Ecto neural progenitor cell (in vitro differentiated cells): ENCODE results near the gene RAB1A.
"Not testable (repeated sequence)": the region's sequence is repeated elsewhere in the genome, so short reads cannot be mapped to it uniquely, and the experiment has no call there.

Source experiments
- DNase-seq: peaks from one replicate; pipeline ENCODE4 v3.0.0-alpha.2; 2018; ENCODE audit warnings: low spot score

RAB1A gene

DNA sequence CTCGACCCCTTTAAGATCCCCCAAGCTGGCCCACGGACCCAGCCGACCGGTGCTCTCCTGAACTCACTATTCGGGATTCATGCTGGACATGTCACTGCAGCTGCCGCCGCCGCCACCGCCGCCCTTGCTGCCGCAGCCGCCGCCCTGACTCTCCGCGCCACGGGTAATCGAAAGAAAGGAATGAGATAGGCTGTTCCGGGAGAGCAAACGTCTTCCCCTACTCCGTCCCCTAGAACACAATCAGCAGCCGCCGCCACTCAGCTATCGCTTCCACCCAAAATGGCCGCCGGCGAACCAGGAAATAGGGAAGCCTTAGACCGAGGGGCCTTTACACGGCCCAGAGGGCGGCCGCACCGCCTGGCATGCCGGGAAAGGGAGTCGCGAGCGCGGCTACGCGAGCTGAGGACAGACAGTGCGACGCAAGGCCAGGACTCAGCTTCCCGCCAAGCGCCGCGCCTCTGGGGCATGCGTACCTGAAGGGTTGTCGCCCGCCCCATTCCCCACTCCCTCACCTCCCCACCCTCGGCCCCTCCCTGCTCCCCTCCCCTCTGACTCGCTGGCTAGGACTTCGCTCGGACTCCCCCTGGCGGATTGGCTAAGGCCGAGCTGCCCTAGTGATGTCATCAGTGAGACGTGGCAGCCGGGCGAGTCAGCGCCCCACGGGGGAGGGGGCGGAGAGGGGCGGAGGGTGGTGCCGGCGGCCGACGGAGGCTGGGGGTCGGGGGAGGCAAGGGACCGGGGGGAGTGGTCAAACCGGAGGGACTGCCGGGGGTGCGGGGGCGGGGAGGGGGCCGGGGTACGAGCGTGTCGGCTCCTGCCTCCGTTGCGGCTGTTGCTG is at the start of gene RAB1A:
Gene RAB1A, minus strand, starts transcription at position 281 of the 838 bp plus-strand sequence. Its CDS starts 191 bp downstream, at position 90.
- peak; percentile 99 for DNase-seq

- no peak for DNase-seq
These were observed 48.0 kb upstream of the RAB1A start for GRCh38 chr2:65177751-65178442.

DNA sequence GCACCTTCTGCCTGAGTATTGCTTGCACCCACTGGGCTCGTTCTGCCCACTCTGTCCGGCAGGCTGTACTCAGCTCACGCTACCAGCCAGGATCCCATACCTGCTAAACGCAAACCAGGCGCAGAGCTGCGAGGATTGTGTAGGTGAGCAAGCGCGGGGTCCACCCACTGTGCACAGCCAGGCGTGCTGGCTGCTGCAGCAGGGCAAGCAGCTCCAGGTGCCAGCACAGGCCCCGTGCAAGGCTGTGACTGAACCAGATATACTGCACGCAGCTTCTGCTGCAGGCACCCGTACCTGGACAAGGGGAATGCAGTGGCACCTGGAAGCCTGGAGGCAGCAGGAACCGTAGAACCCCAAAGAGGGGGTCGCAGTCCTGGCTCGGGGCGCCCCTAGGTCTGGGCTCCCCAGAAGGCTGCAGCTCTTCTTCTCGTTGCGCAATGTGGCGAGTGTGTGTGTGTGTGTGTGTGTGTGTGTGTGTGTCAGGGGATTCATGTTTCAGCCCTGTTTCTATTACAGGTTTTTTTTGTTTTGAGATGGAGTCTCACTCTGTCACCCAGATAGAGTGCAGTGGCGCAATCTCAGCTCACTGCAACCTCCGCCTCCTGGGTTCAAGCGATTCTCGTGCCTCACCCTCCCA is 46.1 kb upstream of the RAB1A start:
- DNase-seq, result no peak

DNA sequence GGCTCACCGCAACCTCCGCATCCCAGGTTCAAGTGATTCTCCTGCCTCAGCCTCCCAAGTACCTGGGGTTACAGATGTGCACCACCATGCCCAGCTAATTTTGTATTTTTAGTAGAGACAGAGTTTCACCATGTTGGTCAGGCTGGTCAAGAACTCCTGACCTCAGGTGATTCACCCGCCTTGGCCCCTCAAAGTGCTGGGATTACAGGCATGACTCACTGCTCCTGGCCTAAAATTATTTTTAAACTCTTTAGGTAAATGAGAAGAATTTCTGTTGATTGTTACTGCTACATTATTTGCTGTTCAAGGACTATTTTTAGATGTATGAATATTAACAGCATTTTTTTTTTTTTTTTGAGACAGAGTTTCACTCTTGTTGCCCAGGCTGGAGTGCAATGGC is 44.1 kb upstream of the RAB1A start:
- DNase-seq, result not testable (repeated sequence)

DNA sequence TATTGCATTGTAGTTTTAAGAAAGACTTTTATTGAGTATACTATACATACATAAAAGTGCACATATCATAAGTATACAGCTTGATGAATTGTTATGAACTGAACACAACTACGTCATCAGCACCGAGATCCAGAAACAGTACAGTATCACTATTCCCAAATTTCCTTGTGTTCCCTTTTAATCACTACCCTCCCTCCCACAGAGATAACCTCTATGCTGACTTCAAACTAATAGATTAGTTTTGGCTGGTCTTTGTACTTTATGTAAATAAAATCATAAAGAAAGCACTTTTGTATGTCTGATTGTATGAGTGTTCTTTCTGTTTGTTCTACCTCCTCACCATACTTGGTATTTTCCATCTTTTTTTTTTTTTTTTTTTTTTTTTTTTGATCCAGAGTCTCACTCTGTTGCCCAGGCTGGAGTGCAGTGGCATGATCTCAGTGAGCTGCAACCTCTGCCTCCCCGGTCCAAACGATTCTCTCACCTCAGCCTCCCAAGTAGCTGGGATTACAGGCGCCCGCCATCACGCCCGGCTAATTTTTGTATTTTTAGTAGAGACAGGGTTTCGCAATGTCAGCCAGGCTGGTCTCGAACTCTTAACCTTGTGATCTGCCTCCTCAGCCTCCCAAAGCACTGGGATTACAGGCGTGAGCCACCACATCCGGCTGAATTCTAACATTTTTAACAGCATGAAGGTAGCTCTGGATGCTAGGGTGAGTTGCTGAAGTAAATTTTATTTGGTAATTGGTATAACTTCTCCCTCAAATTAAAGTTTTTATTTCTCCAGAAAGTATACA is 43.3 kb upstream of the RAB1A start:
- no peak for DNase-seq

DNA sequence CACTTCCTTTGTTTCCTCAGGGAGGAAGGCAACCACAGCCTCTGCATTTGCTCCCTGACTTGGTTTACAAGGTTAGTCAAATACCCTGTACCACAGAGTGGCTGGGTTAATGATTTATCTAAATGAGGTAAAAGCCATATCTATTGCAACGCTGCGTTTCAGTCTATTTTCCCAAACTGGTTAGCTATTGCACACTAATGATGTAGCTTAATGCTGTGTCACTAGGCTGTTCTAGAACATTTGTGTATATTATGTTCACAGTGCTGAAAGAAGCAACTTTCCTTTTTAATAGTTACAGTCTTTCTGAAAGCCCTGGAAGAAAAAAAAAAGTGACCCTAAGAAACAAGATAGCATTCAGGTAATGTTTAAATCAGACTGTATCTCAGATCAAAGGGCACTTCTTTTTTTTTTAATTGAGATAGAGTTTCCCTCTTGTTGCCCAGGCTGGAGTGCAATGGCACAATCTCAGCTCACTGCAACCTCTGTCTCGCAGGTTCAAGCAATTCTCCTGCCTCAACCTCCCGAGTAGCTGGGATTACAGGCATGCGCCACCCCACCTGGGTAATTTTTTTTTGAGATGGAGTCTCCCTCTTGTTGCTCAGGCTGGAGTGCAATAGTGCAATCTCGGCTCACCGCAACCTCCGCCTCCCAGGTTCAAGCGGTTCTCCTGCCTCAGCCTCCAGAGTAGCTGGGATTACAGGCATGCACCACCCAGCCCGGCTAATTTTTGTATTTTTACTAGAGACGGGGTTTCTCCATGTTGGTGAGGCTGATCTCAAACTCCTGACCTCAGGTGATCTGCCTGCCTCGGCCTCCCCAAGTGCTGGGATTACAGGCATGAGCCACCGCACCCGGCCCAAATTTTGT is 40.9 kb upstream of the RAB1A start:
- DNase-seq, result not testable (repeated sequence)

DNA sequence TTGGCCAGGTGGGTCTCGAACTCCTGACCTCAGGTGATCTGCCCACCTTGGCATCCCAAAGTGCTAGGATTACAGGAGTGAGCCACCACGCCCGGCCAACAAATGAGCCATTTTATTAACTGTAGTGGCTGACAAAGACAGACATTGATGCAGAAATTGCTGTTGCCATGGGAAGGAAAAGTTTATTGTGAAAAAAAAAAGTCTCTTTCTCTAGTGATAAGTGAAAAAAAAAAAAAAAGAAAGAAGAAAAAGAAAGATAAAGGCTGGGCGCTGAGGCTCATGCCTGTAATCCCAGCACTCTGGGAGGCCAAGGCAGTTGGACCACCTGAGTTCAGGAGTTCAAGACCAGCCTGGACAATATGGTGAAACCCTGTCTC is 39.8 kb upstream of the RAB1A start:
- no peak for DNase-seq

- DNase-seq, result no peak
These were observed 35.7 kb upstream of the RAB1A start for GRCh38 chr2:65165558-65165957.

DNA sequence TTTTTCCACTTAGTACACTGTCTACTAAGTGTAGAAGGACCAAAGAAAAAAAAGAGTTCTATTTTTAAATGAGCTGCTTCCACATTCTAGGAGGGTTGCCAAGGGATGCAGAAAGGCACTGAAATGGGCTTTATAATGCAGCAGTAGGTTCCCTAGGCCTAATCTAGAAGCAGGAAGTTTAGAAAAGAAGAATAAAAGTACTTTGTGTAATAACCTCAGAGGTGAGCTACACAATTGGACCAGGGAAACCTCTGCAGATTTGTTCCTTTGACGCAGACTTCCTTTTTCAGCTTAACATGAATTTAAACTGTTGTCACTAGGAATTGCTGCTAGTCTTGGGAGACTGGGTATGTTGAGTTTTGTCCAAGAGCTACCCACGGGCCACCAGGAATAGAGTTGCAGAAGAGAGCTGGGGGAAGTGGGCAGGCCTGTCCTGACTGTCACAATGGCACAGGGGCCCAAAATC is 34.6 kb upstream of the RAB1A start:
- no peak for DNase-seq

DNA sequence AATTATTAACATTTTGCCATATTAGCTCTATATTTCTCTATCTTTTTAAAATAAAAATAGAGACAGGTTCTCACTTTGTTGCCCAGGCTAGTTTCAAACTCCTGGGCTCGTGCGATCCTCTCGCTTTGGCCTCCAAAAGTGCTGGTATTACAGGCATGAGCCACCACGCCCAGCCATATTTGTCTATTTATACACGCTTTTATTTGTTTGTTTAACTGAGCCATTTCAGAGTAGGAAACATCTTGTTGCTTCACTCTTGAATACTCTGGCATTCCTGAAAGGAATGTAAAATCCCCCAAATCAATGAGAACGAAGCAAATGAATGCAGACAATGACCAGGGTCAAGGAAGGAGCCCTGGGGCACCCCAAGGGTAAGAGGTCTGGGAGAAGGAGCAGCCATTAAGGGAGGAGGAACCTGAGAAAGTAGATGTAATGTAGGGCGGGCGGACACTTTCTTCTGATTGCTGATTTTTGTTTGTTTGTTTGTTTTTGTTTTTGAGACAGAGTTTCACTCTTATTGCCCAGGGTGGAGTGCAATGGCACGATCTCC is 31.7 kb upstream of the RAB1A start:
- DNase-seq, result no peak

DNA sequence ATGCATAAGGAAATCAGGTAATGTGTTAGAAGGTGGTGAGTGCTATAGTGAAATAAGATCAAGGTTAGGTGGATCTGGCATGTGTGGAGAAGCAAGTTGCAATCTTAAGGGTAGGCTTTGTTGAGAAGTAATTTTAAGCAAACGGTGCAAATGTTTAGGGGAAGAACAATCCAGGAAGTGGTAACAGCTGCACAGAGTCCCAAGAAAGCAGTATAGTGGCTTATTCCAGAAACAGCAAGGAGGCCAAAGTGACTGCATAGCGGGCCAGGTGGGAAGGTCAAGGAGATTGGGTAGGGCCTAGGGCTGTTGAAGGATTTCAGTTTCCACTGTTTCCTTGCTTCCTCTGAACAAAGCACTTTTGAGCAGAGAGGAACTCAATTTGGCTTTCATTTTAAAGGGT is 30.0 kb upstream of the RAB1A start:
- no peak for DNase-seq

- no peak for DNase-seq
These were observed 29.4 kb upstream of the RAB1A start for GRCh38 chr2:65159261-65159660.

DNA sequence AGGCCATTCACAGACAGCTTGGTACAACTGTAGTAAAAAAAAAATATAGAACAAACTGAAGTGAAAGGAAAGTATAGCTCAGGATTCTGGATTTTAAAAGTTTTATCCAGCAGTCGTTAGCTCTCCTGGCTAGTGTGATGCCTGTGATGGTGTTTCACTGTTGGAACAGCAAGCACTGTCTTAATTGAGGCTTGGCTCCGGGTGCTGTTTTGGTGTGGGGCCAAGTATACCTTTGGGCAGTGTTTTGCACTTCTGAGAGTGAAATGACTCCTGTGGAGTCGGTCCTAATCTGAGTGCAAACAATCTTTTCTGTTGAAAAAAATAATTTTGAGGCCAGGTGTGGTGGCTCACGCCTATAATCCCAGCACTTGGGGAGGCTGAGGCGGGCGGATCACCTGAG is 28.7 kb upstream of the RAB1A start:
- no peak for DNase-seq

- DNase-seq, result not testable (repeated sequence)
These were observed 27.9 kb upstream of the RAB1A start for GRCh38 chr2:65157856-65158255.

GRCh38 chr2:65156041-65156440 is 26.1 kb upstream of the RAB1A start:
- no peak for DNase-seq

DNA sequence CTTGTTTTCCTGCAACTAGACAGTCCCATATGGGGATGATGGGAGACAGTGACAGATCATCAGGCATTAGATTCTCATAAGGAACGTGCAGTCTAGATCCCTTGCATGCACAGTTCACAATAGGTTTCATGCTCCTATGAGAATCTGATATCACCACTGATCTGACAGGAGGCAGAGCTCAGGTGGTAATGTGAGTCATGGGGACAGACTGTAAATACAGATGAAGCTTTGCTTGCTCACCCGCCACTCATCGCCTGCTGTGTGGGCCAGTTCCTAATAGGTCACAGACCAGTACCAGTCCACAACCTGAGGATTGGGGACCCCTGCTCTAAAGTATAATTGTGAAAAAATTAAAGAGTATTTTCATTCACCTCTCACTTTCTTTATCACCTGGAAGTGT is 23.6 kb upstream of the RAB1A start:
- no peak for DNase-seq

DNA sequence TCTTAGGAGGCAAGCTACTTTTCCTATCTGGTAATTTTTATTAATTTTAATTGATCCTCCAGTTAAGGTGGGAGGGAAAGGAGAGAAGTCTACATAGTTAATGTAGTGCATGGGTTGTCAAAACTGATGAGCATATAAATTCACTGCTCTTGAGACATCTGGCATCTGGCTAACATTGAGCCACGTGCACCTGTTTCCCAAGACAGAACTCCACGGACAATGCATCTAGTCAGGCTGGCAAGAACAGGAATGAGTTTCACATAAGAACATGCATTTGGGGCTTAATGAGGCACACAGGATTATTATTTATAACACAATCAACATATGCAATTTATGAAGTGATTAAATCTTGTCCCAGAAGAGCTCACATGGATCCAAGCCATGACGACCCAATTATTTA is 16.2 kb upstream of the RAB1A start:
- DNase-seq, result no peak

DNA sequence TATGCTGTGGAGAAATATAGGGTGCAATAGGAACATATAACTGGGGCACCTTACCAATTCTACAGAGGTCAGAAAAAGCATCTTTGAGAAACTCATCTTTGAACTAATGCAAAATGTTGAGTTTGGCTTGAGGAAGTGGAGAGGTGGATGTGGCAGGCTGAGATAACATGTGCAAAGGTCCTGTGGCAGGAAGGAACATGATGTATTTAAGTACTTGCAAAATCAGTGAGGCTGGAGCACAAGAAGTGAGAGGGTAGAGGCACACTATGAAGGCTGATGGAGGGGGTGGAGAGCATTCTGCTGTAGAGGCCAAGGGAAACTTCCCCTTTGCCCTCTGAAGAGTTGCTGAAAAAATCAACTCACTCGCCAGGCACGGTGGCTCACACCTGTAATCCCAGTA is 14.7 kb upstream of the RAB1A start:
- DNase-seq, result no peak

GRCh38 chr2:65142515-65142914 is 12.6 kb upstream of the RAB1A start:
- no peak for DNase-seq

DNA sequence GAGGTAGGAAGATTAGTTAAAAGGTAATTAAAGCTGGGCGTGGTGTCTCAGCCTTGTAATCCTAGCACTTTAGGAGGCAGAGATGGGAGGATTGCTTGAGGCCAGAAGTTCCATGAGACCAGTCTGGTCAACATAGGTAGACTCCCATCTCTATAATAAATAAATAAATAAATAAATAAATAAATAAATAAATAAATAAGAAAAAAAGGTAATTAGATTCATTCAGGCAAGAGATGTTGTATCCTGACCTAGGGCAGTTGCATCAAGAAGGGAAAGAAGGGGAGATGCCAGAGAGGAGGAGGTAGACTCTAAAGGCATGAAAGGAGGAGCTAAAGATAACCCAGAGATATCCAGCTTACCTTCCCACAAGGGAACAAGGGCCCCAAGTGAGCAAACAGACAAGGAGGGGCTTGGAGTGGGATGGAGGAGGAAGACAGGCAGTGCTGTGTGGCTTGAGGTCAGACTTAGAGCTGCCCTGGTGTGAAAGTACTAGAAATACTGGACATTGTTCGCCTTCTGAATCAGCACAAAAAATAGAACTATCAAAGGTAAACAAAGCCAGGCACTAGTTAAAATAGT is 7.4 kb upstream of the RAB1A start:
- no peak for DNase-seq
